HepG2 (cell line): ENCODE data around the gene LSM2. TPM values are rescaled to one million over a fixed set of nuclear protein-coding genes. Genes with fewer than 3 reads are reported as not detected.

Experiments used
- AHDC1 ChIP-seq: sonication (generic); formaldehyde crosslinking; IDR thresholded peaks from 2 replicates; pipeline ENCODE4 v1.5.1; 2020; ENCODE audit warnings: mild to moderate bottlenecking, missing genetic modification reagents, borderline replicate concordance
- ARHGAP35 ChIP-seq: sonication (generic); formaldehyde crosslinking; IDR thresholded peaks from 2 replicates; pipeline ENCODE4 v1.9.0; 2022; ENCODE audit warnings: mild to moderate bottlenecking, inconsistent platforms, moderate library complexity, missing genetic modification reagents, borderline replicate concordance
- ARNT ChIP-seq: fragments of 450-650 bp; IDR thresholded peaks from 2 replicates; pipeline ENCODE4 v1.6.1; 2017
- BHLHE40 ChIP-seq: IDR thresholded peaks from 2 replicates; pipeline ENCODE4 v1.6.1; 2011; ENCODE audit warnings: low read length, improper control_type of control experiment
- ETV6 ChIP-seq: sonication (generic); formaldehyde crosslinking; conservative IDR thresholded peaks from 2 replicates; pipeline ENCODE4 v1.4.0; 2020; ENCODE audit warnings: missing genetic modification reagents
- FOSL2 ChIP-seq: sonication (generic); formaldehyde crosslinking; IDR thresholded peaks from 2 replicates; pipeline ENCODE4 v1.4.0; 2020; ENCODE audit warnings: missing genetic modification reagents
- HOXA5 ChIP-seq: sonication (generic); formaldehyde crosslinking; IDR thresholded peaks from 2 replicates; pipeline ENCODE4 v1.4.0; 2020; ENCODE audit warnings: missing genetic modification reagents
- HOXA9 ChIP-seq: sonication (generic); formaldehyde crosslinking; IDR thresholded peaks from 2 replicates; pipeline ENCODE4 v1.8.1; 2022; ENCODE audit warnings: missing genetic modification reagents, mild to moderate bottlenecking, moderate library complexity, borderline replicate concordance
- MLXIP ChIP-seq: sonication (generic); formaldehyde crosslinking; IDR thresholded peaks from 2 replicates; pipeline ENCODE4 v1.9.0; 2021; ENCODE audit warnings: missing genetic modification reagents, borderline replicate concordance
- MXD4 ChIP-seq: IDR thresholded peaks from 2 replicates; pipeline ENCODE4 v1.6.1; 2016; ENCODE audit warnings: mild to moderate bottlenecking, missing biosample characterization, missing genetic modification reagents
- PITX1 ChIP-seq: sonication (generic); formaldehyde crosslinking; IDR thresholded peaks from 2 replicates; pipeline ENCODE4 v1.5.1; 2020; ENCODE audit warnings: mild to moderate bottlenecking, missing genetic modification reagents
- RELA ChIP-seq: sonication (generic); formaldehyde crosslinking; IDR thresholded peaks from 2 replicates; pipeline ENCODE4 v1.4.0; 2020; ENCODE audit warnings: missing genetic modification reagents
- SAFB2 ChIP-seq: sonication (generic); formaldehyde crosslinking; IDR thresholded peaks from 2 replicates; pipeline ENCODE4 v1.5.1; 2020; ENCODE audit warnings: missing genetic modification reagents, low read depth, mild to moderate bottlenecking, borderline replicate concordance
- SRSF4 ChIP-seq: fragments of 200-400 bp; formaldehyde crosslinking; IDR thresholded peaks from one replicate; pipeline ENCODE4 v1.6.1; 2018; ENCODE audit warnings: mild to moderate bottlenecking, low read depth, low read length, moderate library complexity; ENCODE audit not compliant: poor library complexity, severe bottlenecking
- ZBTB1 ChIP-seq: sonication (generic); formaldehyde crosslinking; IDR thresholded peaks from 2 replicates; pipeline ENCODE4 v1.4.0; 2020; ENCODE audit warnings: missing genetic modification reagents, borderline replicate concordance
- ZBTB2 ChIP-seq: sonication (generic); formaldehyde crosslinking; IDR thresholded peaks from 2 replicates; pipeline ENCODE4 v1.8.0; 2022; ENCODE audit warnings: low read depth, missing genetic modification reagents
- ZMYM3 ChIP-seq: sonication (generic); formaldehyde crosslinking; IDR thresholded peaks from 2 replicates; pipeline ENCODE4 v1.5.1; 2020; ENCODE audit warnings: mild to moderate bottlenecking, missing genetic modification reagents
- ZNF580 ChIP-seq: IDR thresholded peaks from 2 replicates; pipeline ENCODE4 v1.6.1; 2016; ENCODE audit warnings: low read depth, borderline replicate concordance
- ZNF878 ChIP-seq: sonication (generic); formaldehyde crosslinking; IDR thresholded peaks from 2 replicates; pipeline ENCODE4 v1.8.1; 2023; ENCODE audit warnings: mild to moderate bottlenecking, missing genetic modification reagents, moderate library complexity
- polyA plus RNA-seq, 8 experiments: library from polyadenylated mRNA; depleted of rRNA in 3 of 8; stranded (reverse) in 7 of 8; unstranded in 1 of 8; fragments of >200 nt; fragmentation: Illumina TruSeq in 4 of 8; extraction: Trizol in 4 of 8; gene quantifications; 2 replicates each; pipeline versions ENCODE4 v1.2.1 to v1.2.3, GENCODE V29; 2011 to 2016; ENCODE audit warnings: low read depth in 4 of 8, missing spikeins in 1 of 8, mixed read lengths in 1 of 8; ENCODE audit not compliant: insufficient read depth in 1 of 8
- total RNA-seq, 5 experiments: library from RNA; depleted of rRNA; stranded (reverse); fragments of >200 nt; fragmentation: Illumina TruSeq; extraction: Trizol; gene quantifications; 2 replicates each; pipeline ENCODE4 v1.2.3, GENCODE V29; 2016; ENCODE audit warnings: low read depth in 1 of 5

The LSM2 gene
- total and polyA plus RNA-seq, 2 of the 13 experiments (the other 11 are each of a cell fraction or from before 2014, with no cell fraction given) = 69.4 to 90.5 TPM

DNA sequence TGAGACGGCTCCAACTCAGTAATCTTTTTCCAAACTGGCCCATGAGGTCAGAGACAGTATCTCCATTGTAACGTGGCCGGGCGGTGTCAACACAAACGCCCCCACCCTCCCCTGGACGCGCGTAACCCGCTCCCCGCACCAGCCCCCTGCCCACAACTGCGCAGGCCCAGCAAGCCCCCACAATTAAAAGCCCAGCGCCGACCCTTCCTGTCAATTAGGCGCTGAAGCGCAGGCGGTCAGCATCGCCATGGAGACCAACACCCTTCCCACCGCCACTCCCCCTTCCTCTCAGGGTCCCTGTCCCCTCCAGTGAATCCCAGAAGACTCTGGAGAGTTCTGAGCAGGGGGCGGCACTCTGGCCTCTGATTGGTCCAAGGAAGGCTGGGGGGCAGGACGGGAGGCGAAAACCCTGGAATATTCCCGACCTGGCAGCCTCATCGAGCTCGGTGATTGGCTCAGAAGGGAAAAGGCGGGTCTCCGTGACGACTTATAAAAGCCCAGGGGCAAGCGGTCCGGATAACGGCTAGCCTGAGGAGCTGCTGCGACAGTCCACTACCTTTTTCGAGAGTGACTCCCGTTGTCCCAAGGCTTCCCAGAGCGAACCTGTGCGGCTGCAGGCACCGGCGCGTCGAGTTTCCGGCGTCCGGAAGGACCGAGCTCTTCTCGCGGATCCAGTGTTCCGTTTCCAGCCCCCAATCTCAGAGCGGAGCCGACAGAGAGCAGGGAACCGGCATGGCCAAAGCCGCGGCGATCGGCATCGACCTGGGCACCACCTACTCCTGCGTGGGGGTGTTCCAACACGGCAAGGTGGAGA, 8.5 kb upstream of the LSM2 start, which contains the start of the genes HSPA1A and HSPA1L (continued):
- TF ChIP-seq PITX1 (no peak), ZNF878 (CRISPR knock-in tag) (no peak), HOXA9 (CRISPR knock-in tag) (no peak), ZNF580 (CRISPR knock-in tag) (peak; percentile 43; the same call in 1 of the 2 replicates), ETV6 (no peak), ARNT (no peak), SAFB2 (CRISPR knock-in tag) (no peak), BHLHE40 (no peak), ZMYM3 (CRISPR knock-in tag) (no peak), ARHGAP35 (CRISPR knock-in tag) (no peak), HOXA5 (CRISPR knock-in tag) (0 out of 2 replicates have a peak, but pooled peaks have one; percentile 72), AHDC1 (no peak), MLXIP (no peak), ZBTB2 (CRISPR knock-in tag) (peak; percentile 41; the same call in 1 of the 2 replicates), ZBTB1 (CRISPR knock-in tag) (no peak), SRSF4 (no peak), RELA (CRISPR knock-in tag) (peak; percentile 52; the same call in 1 of the 2 replicates), FOSL2 (CRISPR knock-in tag) (0 out of 2 replicates have a peak, but pooled peaks have one; percentile 19), MXD4 (CRISPR knock-in tag) (peak; percentile 86)
